Aorta (tissue), 5 donors: ENCODE data around the gene PIGBOS1. TPM values are rescaled to one million over a fixed set of nuclear protein-coding genes. Genes with fewer than 3 reads are reported as not detected.
A peak's percentile ranks its signal among the peaks of the same experiment; 100 is the strongest.

Experiments
- ATAC-seq: fragments of 200-7000 bp; cut with Tn5 transposase; one replicate; pipeline ENCODE4 v1.9.1; 2022; ENCODE audit warnings: moderate library complexity; ENCODE audit not compliant: low FRiP score
- DNase-seq, 2 donors: peaks; one replicate each; pipeline ENCODE4 v3.0.0-alpha.2; 2020
- H3K27ac ChIP-seq, 2 donors: one replicate each; pipeline ENCODE4 v1.5.1; 2013; ENCODE audit warnings: low read length in 2 of 2, mild to moderate bottlenecking in 2 of 2, moderate library complexity in 2 of 2, control low read depth in 1 of 2, inconsistent platforms in 1 of 2, low read depth in 1 of 2
- H3K27me3 ChIP-seq, 2 donors: one replicate each; pipeline ENCODE4 v1.6.1; 2013; ENCODE audit warnings: control low read depth in 1 of 2, low read length in 1 of 2, mild to moderate bottlenecking in 1 of 2, moderate library complexity in 1 of 2; ENCODE audit not compliant: insufficient read depth in 2 of 2, control insufficient read depth in 1 of 2
- H3K36me3 ChIP-seq, 2 donors: one replicate each; pipeline ENCODE4 v1.6.1; 2013; ENCODE audit warnings: control low read depth in 1 of 2, low read length in 1 of 2, mild to moderate bottlenecking in 1 of 2; ENCODE audit not compliant: insufficient read depth in 2 of 2, control insufficient read depth in 1 of 2
- H3K4me1 ChIP-seq, 2 donors: one replicate each; pipeline ENCODE4 v1.6.1; 2013; ENCODE audit warnings: low read length in 2 of 2, control low read depth in 1 of 2, mild to moderate bottlenecking in 1 of 2, moderate library complexity in 1 of 2; ENCODE audit not compliant: insufficient read depth in 2 of 2, control insufficient read depth in 1 of 2
- H3K4me3 ChIP-seq, 2 donors: one replicate each; pipeline ENCODE4 v1.5.1; 2013; ENCODE audit warnings: low read length in 2 of 2, control low read depth in 1 of 2, mild to moderate bottlenecking in 1 of 2
- H3K9me3 ChIP-seq: one replicate; pipeline ENCODE4 v1.6.1; 2013; ENCODE audit warnings: mild to moderate bottlenecking, low read length; ENCODE audit not compliant: control insufficient read depth
- WGBS, 2 donors: extraction: QIAGEN DNeasy Blood & Tissue Kit; methylation state at CpG; one replicate each; pipeline ENCODE4 v1.1.7; 2013; 5-methylcytosine and 5-hydroxymethylcytosine counted together
- intact Hi-C, 2 donors: fragments of 100-400 bp; cut with DNase I; formaldehyde crosslinking; loops; one replicate each; pipeline versions ENCODE4 v1.14.2 to v1.15.0; 2022
- polyA plus RNA-seq, 2 donors: library from polyadenylated mRNA; stranded (reverse); fragments of 200-250 nt; gene quantifications; one replicate each; pipeline ENCODE4 v1.2.3, GENCODE V29; 2013
- total RNA-seq, 2 donors: library from RNA; stranded (reverse); fragmentation: NEBNext Ultra II Directional; extraction: Animal tissue kit (Norgen Biotek cat#: 25700); gene quantifications; one replicate each; pipeline ENCODE4 v1.2.1, GENCODE V29; 2021
- donor health status: healthy with polysubstance abuse.
- donor health status: Bipolar disorder and iron deficiency.
- donor health status: DM: no; HTN: no; CAD: no.
- donor health status: DM: no; HTN: no; CAD: no.
- donor health status: DM: yes; HTN: yes; CAD: no.

The PIGBOS1 gene
- total and polyA plus RNA-seq, 4 donors, result 12.5 to 21.7 (median 14.9) TPM

DNA sequence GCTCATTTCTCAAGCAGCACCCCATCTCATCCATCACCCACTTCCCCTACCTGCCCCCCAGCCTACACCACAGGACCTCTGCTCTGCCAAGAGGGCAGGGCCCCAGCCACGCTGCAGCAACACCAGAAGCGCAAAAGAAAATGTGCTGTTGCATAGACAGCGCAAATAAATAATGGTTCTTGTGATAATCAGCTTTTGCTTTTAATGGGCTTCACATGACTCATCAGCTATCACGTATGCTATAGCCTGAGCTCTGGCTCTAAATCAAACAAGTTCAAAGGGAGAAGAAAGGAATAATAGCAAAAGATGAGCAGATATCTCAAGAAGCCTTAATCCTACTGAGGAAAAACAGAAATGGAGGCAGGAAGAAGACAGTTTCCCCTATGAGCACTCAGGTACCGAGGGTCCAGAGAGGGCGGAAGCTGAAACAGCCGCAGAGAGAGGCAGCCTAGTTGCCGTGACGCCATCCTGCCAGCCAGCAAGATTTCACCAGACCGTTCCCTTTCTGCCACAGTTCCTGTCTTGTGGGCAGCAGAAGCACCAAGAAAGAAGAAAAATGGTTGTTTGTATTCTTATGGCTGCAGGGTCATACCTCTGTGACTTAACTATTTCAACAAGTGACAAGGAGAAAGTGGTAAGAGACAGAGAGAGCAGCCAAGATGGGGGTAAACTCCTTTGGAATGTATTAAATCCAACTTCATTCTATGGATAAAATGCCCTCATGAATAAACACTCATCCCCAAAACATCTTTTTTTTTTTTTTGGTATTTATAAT, 51.3 kb downstream of the PIGBOS1 start:
- Histone ChIP-seq H3K9me3 (no peaks in the 10 kb centered on the region), H3K4me1 (no peaks in the 10 kb centered on the region), H3K4me3 (no peak overlapping the region), H3K27ac (no peak overlapping the region), H3K36me3 (no peaks in the 10 kb centered on the region), H3K27me3 (no peaks in the 10 kb centered on the region)
- intact Hi-C loops, result no loop called here
- DNase-seq (peak in 1 of 2 donors; percentile 80), ATAC-seq (peak; percentile 69)
- 79 to 82% methylated on average over 10 of the region's 10 CpGs for WGBS, 2 donors

Other genes with a start within 250 kb of the PIGBOS1 start
- gene RSL24D1, start 122.2 kb downstream of the PIGBOS1 start, total RNA-seq, result 10 to 100 TPM; 64.9 to 66.4 TPM
- gene RSL24D1, start 122.2 kb downstream of the PIGBOS1 start, polyA plus RNA-seq, result 100 to 1,000 TPM in 1 of 2 donors, 10 to 100 TPM in 1; 88.0 to 204 TPM
- gene RAB27A, start 29.3 kb downstream of the PIGBOS1 start, total RNA-seq, result 10 to 100 TPM; 54.3 to 67.5 TPM
- gene RAB27A, start 29.3 kb downstream of the PIGBOS1 start, polyA plus RNA-seq, result 10 to 100 TPM; 20.5 to 34.7 TPM
- gene PIGB, start 99 bp upstream of the PIGBOS1 start, total RNA-seq, result 10 to 100 TPM; 14.4 to 18.3 TPM
- gene PIGB, start 99 bp upstream of the PIGBOS1 start, polyA plus RNA-seq, result 10 to 100 TPM in 1 of 2 donors, 1 to 10 TPM in 1; 4.0 to 27.1 TPM
- 100 to 1,000 TPM; 108 to 126 TPM for gene CCPG1, start 89.2 kb upstream of the PIGBOS1 start, total RNA-seq
- 10 to 100 TPM; 46.6 to 69.4 TPM for gene CCPG1, start 89.2 kb upstream of the PIGBOS1 start, polyA plus RNA-seq
- 1 to 10 TPM in 1 of 2 donors, under 1 TPM in 1; 0.75 to 2.7 TPM for gene PIERCE2, start 89.4 kb upstream of the PIGBOS1 start, total RNA-seq
- 10 to 100 TPM in 1 of 2 donors, 1 to 10 TPM in 1; 6.9 to 10.9 TPM for gene PIERCE2, start 89.4 kb upstream of the PIGBOS1 start, polyA plus RNA-seq
- gene DNAAF4, start 189.1 kb upstream of the PIGBOS1 start, total RNA-seq, result 1 to 10 TPM in 1 of 2 donors, under 1 TPM in 1; 0.49 to 1.9 TPM
- 1 to 10 TPM in 1 of 2 donors, under 1 TPM in 1; 0.63 to 1.8 TPM for gene DNAAF4, start 189.1 kb upstream of the PIGBOS1 start, polyA plus RNA-seq